IPS-15b (cell line): ENCODE measurements around the gene LKAAEAR1.
"Not testable (repeated sequence)": the region's sequence is repeated elsewhere in the genome, so short reads cannot be mapped to it uniquely, and the experiment has no call there.

ENCODE experiments used
- H3K27me3 ChIP-seq: one replicate; pipeline ENCODE4 v1.6.1; 2013; ENCODE audit warnings: low read length; ENCODE audit not compliant: control insufficient read depth, insufficient read depth
- H3K36me3 ChIP-seq: one replicate; pipeline ENCODE4 v1.6.1; 2013; ENCODE audit warnings: low read length; ENCODE audit not compliant: control insufficient read depth, insufficient read depth
- H3K4me1 ChIP-seq: one replicate; pipeline ENCODE4 v1.6.1; 2013; ENCODE audit warnings: mild to moderate bottlenecking, low read length; ENCODE audit not compliant: control insufficient read depth, insufficient read depth
- H3K4me3 ChIP-seq: one replicate; pipeline ENCODE4 v1.5.1; 2013; ENCODE audit warnings: low read depth, low read length
- H3K9ac ChIP-seq: one replicate; pipeline ENCODE4 v1.6.1; 2013; ENCODE audit warnings: low read depth, mild to moderate bottlenecking, low read length
- H3K9me3 ChIP-seq: one replicate; pipeline ENCODE4 v1.6.1; 2013; ENCODE audit warnings: mild to moderate bottlenecking, low read length; ENCODE audit not compliant: control insufficient read depth, insufficient read depth

The LKAAEAR1 gene, protein sequence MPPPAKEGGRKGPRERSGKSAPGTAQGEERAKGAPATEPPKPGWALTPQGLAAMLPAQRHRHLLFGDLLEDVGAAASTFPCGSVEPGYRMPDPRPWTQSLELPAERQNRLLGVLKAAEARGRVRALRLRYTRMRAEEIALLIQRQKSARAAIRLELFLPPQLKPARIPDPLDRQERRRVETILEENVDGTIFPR

DNA sequence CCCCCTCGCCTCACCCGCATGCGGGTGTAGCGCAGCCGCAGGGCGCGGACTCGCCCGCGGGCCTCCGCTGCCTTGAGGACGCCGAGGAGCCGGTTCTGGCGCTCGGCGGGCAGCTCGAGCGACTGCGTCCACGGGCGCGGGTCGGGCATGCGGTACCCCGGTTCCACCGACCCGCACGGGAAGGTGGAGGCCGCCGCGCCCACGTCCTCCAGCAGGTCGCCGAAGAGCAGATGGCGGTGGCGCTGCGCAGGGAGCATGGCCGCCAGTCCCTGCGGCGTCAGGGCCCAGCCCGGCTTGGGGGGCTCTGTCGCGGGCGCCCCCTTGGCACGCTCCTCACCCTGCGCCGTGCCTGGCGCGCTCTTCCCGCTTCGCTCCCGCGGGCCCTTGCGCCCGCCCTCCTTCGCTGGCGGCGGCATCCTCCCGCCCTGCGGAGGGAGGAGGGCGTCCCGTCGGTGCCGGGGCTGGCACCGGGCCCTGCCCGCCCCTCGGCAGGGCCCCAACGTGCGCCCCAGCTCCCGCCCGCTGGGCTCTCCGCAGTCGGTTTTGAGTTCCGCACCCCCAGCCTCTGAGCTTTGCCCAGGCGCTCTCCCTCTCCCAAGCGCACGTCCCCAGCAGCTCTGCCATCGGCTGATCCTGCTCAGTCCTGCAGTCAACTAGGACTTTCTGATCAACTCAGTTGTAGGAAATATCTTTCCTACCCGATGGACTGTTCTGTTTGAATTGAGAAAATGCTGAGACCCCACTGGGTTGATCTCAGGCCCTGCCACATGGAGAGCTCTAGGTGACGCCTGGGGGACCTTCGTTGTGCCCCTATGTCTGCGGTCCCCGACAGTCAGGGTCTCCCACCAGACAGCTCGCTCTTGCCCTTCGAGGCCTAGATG is at the start of gene LKAAEAR1:
Gene LKAAEAR1, minus strand, starts transcription at position 595 of the 881 bp plus-strand sequence. Its CDS starts 179 bp downstream, at position 416.
- H3K9me3 ChIP-seq: no peaks in the 10 kb centered on the region
- H3K36me3 ChIP-seq: no peaks in the 10 kb centered on the region
- H3K9ac ChIP-seq: peak within 1 kb of the TSS; percentile 47
- peaks cover 8% of the 10 kb centered on the region for H3K4me1 ChIP-seq
- H3K4me3 ChIP-seq: peak within 1 kb of the TSS; percentile 51
- H3K27me3 ChIP-seq: peaks cover 40% of the 10 kb centered on the region

DNA sequence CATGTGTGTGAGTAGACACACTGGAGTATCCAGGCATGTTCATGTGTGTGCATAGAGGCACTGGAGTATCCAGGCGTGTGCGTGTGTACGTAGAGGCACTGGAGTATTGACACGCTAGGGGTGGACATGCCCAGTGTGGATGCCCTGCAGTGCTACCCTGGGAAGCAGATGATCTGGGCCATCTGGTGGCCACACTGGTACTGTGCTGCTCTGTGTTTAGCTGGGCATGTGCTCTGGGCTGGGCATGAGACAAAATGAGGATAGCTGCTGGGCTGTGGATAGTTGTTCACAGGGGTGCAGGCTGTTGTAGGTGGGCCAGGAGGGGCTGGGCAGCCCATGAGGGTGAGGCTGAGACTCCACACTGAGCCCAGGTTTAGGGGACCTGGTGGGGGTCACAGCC is 47.2 kb upstream of the LKAAEAR1 start:
- no peaks in the 10 kb centered on the region for H3K4me1 ChIP-seq
- no peaks in the 10 kb centered on the region for H3K27me3 ChIP-seq
- no peaks in the 10 kb centered on the region for H3K36me3 ChIP-seq
- no peak overlapping the region for H3K9ac ChIP-seq
- no peaks in the 10 kb centered on the region for H3K9me3 ChIP-seq
- no peak overlapping the region for H3K4me3 ChIP-seq

DNA sequence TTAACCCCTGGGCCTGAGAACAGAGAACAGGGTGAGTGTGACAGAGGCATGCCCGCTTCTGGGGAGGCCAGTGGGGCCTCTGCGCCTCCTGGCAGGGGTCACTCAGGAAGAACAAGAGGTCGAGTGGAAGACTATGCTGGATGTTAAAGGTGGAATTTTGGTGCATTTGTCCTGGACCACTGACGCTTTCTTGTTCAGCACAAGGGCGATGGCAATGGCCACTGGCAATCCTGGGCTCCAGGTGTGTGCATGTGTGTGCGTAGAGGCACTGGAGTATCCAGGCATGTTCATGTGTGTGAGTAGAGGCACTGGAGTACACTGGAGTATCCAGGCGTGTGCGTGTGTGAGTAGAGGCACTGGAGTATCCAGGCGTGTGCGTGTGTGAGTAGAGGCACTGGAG is 46.7 kb upstream of the LKAAEAR1 start:
- no peaks in the 10 kb centered on the region for H3K4me1 ChIP-seq
- no peak overlapping the region for H3K9ac ChIP-seq
- H3K27me3 ChIP-seq: no peaks in the 10 kb centered on the region
- no peak overlapping the region for H3K4me3 ChIP-seq
- H3K9me3 ChIP-seq: no peaks in the 10 kb centered on the region
- no peaks in the 10 kb centered on the region for H3K36me3 ChIP-seq

DNA sequence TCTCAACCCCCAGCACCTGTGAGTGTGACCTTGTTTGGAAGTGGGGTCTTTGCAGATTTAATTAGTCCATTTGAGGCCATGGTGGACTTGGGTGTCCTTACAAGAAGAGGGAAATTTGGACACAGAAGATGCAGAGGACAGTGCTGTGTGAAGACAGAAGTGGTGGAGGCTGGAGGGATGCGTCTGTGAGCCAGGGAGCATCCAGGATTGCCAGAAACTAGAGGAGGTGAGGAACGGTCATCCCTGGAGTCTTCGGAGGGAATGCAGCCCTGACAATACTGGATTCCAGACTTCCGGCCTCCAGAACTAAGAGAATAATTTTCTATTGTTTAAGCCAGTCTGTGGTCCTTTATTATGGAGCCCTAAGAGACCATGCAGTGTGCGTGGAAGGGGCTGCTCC is 46.1 kb upstream of the LKAAEAR1 start:
- no peaks in the 10 kb centered on the region for H3K36me3 ChIP-seq
- no peaks in the 10 kb centered on the region for H3K9me3 ChIP-seq
- H3K4me1 ChIP-seq: no peaks in the 10 kb centered on the region
- H3K4me3 ChIP-seq: no peak overlapping the region
- H3K9ac ChIP-seq: no peak overlapping the region
- no peaks in the 10 kb centered on the region for H3K27me3 ChIP-seq

DNA sequence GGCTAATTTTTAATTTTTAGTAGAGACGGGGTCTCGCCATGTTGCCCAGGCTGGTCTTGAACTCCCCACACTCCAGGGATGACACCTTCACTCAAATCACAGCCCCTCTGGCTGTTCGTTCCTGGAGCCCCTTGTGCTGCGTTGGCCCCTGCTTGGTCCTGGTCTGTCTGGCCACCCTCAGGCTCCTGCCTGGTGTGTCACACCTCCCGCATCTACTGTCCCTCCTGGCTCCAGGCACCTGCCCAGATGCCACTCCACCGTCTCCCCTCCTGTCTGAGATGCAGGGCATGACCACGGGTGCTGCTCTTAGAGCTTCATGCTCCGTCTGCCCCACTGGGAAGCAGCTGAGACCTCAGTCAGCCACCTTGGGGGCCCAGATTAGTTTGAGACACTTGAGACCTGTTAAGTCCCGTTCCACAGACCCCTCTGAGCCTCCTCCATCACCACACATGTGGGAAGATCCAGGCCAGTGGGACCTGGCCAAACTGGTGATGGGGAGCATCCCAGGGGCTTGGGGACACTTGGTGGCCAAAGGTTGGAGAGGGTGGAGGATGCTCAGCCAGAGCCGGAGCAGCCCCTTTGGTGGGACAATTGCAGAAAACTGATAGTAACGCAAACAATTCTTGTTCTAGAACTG is 45.1 kb upstream of the LKAAEAR1 start:
- Histone ChIP-seq H3K4me1 (no peaks in the 10 kb centered on the region), H3K36me3 (no peaks in the 10 kb centered on the region), H3K4me3 (no peak overlapping the region), H3K9ac (no peak overlapping the region), H3K9me3 (no peaks in the 10 kb centered on the region), H3K27me3 (no peaks in the 10 kb centered on the region)

DNA sequence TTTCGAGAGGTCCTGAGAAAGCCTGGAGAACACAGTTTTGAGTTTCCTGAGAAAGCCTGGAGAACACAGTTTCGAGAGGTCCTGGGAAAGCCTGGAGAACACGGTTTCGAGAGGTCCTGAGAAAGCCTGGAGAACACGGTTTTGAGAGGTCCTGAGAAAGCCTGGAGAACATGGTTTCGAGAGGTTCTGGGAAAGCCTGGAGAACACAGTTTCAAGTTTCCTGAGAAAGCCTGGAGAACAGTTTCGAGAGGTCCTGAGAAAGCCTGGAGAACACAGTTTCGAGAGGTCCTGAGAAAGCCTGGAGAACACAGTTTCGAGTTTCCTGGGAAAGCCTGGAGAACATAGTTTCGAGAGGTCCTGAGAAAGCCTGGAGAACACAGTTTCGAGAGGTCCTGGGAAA is 39.3 kb upstream of the LKAAEAR1 start:
- not testable (repeated sequence) for H3K9ac ChIP-seq, H3K9me3 ChIP-seq, H3K4me1 ChIP-seq, H3K4me3 ChIP-seq, H3K27me3 ChIP-seq, H3K36me3 ChIP-seq

DNA sequence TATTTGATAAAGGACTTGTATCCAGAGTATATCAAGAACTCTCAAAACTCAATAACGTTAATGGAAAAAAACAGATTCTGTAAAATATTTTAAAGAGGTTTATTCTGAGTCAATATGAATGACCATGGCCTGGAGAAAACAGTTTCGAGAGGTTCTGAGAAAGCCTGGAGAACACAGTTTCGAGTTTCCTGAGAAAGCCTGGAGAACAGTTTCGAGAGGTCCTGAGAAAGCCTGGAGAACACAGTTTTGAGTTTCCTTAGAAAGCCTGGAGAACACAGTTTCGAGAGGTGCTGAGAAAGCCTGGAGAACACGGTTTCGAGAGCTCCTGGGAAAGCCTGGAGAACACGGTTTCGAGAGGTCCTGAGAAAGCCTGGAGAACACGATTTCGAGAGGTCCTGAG is 38.7 kb upstream of the LKAAEAR1 start:
- H3K9me3 ChIP-seq, H3K4me3 ChIP-seq, H3K27me3 ChIP-seq, H3K36me3 ChIP-seq, H3K9ac ChIP-seq, H3K4me1 ChIP-seq: not testable (repeated sequence)

DNA sequence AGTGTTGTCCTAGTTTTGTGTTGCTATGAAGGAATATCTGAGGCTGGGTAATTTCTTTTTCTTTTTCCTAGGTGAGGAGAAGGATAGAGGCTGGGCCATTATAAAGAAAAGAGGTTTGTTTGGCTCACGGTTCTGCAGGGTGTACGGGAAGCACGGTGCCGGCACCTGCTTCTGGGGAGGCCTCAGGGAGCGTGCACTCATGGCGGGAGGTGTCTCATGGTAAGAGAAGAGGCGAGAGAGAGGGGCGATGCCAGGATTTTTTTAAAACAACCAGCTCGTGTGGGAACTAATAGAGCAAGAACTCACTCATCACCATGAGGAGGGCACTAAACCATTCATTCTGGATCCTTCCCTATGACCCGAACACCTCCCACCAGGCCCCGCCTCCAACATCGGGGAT is 37.4 kb upstream of the LKAAEAR1 start:
- Histone ChIP-seq H3K4me1 (no peaks in the 10 kb centered on the region), H3K9me3 (no peaks in the 10 kb centered on the region), H3K9ac (no peak overlapping the region), H3K36me3 (no peaks in the 10 kb centered on the region), H3K4me3 (no peak overlapping the region), H3K27me3 (no peaks in the 10 kb centered on the region)

DNA sequence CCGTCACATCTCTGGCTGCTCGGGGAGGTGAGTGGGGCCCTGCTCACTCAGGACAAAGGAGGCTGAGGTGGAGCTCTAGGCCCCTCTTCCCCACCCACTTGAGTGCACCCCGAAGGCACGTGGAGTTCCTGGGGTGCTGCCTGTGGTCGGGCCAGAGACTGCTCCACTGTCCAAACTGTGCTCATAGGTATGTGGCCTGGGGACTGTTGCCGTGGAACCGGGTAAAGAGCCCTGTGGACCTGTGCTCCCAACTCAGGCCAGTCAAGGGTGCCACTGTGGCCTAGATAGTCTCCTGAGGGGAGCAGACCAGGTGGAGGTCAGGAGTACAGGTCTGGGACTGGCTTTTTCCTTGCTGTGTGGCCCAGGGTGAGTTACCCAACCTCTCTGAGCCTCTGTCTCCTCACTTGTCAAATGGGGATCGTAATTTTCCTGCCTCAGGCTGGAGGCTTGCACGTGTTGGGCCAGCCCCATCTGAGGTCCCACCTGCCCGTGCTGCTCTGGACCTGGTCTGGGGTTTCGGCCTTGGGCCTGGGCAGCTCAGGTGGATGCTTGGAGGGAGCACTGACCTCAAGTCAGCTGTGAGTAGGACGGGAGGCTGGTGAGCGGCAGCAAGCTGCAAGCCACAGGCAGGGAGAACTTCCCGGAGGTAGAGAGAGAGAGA is 35.6 kb upstream of the LKAAEAR1 start:
- Histone ChIP-seq H3K9ac (no peak overlapping the region), H3K27me3 (no peaks in the 10 kb centered on the region), H3K4me3 (no peak overlapping the region)

DNA sequence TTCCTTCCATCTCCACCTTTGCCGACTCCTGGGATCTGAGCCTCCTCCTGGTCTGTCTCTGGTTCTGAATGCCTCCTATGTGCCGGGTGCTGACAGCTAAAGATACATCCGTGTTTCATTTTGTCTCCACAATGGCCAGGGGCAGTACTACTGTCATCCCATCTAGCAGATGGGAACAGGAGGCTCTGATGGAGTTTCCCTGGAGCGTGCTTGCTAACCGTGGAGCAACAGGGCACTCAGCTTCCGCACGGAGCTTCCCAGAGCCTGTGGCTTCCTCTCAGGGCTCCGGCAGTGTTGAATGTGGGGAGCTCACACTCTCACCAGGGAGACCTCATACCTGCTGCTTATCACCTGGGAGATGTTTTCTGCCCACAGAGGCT is 35.1 kb upstream of the LKAAEAR1 start:
- no peaks in the 10 kb centered on the region for H3K9me3 ChIP-seq
- no peak overlapping the region for H3K9ac ChIP-seq
- no peaks in the 10 kb centered on the region for H3K36me3 ChIP-seq
- no peak overlapping the region for H3K4me3 ChIP-seq
- H3K4me1 ChIP-seq: no peaks in the 10 kb centered on the region
- H3K27me3 ChIP-seq: no peaks in the 10 kb centered on the region

More for the DNA sequence above, 35.6 kb upstream of the LKAAEAR1 start:
- no peaks in the 10 kb centered on the region for H3K4me1 ChIP-seq
- no peaks in the 10 kb centered on the region for H3K36me3 ChIP-seq
- no peaks in the 10 kb centered on the region for H3K9me3 ChIP-seq

DNA sequence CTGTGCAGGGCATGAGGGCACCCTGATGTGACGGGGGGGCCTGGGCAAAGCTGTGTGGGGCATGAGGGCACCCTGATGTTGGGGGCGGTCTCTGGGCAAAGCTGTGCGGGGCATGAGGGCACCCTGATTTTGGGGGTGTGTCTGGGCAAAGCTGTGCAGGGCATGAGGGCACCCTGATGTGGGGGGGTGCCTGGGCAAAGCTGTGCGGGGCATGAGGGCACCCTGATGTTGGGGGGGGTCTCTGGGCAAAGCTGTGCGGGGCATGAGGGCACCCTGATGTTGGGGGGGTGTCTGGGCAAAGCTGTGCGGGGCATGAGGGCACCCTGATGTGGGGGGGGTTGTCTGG is 33.2 kb upstream of the LKAAEAR1 start:
- H3K27me3 ChIP-seq, H3K4me1 ChIP-seq, H3K9ac ChIP-seq, H3K9me3 ChIP-seq, H3K4me3 ChIP-seq, H3K36me3 ChIP-seq: not testable (repeated sequence)
